ENCODE data around the gene SPRR2F.
"Not testable (repeated sequence)": the region's sequence is repeated elsewhere in the genome, so short reads cannot be mapped to it uniquely, and the experiment has no call there.

The SPRR2F gene

GRCh38 chr1:153113416-153113815 is at the start of gene SPRR2F:
TSS of gene SPRR2F (minus strand) at chr1:153113516. CDS start at chr1:153112733, 783 bp downstream.
- no peak for DNase-seq

- no peak for DNase-seq
Measured at GRCh38 chr1:153155541-153155940, 42.2 kb upstream of the SPRR2F start.

DNA sequence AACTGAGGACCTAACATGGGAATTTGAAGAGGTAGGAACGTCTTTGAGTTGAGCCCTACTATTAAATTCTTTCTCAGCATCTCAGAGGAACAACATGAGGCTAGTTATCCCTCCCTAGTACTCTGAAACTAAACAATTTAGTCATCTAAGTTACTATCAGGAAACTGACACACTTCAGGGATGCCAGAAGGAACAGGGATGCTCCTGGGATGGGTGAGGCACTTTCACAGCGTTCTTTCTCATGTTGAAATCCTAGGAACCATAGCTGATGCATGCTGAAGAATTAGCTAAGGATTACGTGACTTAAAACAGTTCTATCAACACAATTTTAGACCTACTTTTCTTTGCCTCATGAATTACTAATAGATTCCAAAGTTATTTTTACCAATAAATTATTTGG is 39.2 kb upstream of the SPRR2F start:
- DNase-seq, result no peak

DNA sequence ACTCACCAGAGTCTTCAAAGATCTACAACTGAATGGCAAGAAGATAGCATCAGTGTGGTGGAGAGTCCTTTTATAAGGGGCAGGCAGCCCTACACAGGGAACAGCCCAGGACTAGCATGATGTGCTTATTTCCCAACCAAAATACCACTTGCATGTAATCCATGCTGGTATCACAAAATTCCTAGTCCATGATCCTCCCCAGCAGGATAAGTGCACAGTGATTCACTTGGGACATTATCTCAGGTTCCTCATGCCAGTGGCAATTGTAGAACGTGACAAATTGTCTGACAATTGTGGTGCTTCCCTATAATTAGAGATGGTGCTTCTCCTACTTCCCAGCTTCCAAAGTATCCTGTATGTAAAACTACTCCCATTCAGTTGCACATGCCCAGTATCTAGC is 37.5 kb upstream of the SPRR2F start, which contains the start of gene SPRR2G:
Gene SPRR2G (minus strand): TSS at position 45 of the 400 bp plus-strand sequence. CDS start 780 bp downstream, outside the sequence.
- no peak for DNase-seq

GRCh38 chr1:153141377-153141776 is 28.1 kb upstream of the SPRR2F start:
- no peak for DNase-seq

DNA sequence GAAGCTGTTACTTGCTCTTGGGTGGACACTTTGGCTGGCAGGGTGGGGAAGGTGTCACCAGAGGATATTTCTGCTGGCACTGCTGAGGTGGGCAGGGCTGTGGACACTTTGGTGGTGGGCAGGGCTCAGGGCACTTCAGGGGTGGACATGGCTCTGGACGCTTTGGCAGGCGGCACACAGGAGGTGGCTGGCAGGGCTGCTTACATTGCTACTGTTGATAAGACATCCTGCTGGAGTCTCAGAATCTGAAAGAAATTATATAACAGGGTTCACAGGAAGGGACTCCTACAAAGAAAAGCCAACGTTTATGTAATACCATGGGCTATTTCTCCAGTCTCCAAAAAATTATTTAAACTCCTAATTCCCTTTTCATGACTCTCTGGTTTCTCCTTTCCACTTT is 27.2 kb upstream of the SPRR2F start:
- DNase-seq, result no peak

- no peak for DNase-seq
Measured at GRCh38 chr1:153133743-153134142, 20.4 kb upstream of the SPRR2F start.

- no peak for DNase-seq
Measured at GRCh38 chr1:153133267-153133666, 20.0 kb upstream of the SPRR2F start.

- DNase-seq, result not testable (repeated sequence)
Measured at GRCh38 chr1:153128688-153129087, 15.4 kb upstream of the SPRR2F start.

DNA sequence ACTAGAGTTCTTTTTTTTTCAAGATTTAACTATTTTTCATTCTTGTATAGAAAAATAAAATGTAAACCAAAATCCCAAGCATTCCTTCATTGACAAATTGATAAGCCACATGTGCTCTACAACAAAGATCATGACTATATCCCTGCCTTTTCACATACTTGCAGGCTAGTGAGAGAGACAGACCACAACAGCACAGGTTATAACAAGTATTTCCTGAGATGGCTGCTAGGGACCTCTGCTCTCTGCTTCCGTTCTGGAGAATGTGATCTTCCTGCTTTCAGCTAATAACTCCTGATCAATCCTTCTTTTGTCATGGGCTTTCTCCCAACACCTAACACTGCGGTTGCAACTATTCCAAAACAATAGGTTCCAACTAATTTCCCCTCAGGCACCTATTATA is 14.0 kb upstream of the SPRR2F start:
- DNase-seq, result no peak

DNA sequence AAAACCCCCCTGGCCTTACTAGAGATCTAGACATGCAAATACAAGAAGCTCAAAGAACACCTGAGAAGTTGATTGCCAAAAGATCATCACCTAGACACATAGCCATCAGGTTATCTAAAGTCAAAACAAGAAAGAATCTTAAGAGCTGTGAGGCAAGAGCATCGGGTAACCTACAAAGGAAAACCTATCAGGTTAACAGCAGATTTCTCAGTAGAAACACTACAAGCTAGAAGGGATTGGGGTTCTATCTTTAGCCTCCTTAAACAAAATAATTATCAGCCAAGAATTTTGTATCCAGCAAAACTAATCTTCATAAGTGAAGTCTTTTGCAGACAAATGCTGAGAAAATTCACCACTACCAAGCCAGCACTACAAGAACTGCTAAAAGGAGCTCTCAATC is 12.2 kb upstream of the SPRR2F start:
- no peak for DNase-seq

DNA sequence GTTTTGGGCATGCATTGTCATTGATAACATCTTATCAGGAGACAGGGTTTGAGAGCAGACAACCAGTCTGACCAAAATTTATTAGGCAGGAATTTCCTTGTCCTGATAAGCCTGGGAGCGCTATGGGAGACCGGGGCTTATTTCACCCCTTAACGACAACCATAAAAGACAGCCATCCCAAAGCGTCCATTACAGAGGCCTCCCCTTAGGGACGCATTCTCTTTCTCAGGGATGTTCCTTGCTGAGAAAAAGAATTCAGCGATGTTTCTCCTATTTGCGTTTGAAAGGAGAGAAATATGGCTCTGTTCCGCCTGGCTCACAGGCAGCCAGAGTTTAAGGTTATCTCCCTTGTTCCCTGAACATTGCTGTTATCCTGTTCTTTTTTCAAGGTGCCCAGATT is 10.5 kb upstream of the SPRR2F start:
- DNase-seq, result not testable (repeated sequence)

DNA sequence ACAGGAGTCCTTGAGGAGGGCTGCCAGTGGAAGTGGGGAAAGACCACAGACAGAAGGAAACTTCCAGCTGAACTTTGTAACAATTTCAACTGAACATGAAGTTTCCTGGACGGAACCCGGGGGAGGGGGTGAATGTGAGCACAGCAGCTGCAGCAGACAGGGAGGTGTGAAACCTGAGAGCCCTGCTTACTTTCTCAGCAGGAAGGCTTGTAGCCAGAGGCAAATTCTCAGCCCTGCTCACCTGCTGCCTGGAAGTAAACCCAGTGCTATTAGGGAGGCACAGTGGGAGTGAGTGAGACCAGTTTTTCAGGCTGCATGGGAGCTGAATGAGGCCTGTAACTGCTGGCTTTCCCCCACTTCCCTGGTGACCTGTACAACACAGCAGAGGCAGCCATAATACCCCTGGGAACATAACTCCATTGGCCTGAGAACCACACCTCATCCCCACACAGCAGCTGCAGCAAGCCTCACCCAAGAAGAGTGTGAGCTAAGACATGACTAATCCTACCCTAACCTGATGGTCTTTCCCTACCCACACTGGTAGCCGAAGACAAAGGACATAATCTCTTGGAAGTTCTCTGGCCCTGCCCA is 9.6 kb upstream of the SPRR2F start:
- no peak for DNase-seq

- no peak for DNase-seq
Measured at GRCh38 chr1:153120945-153121344, 7.6 kb upstream of the SPRR2F start.

DNA sequence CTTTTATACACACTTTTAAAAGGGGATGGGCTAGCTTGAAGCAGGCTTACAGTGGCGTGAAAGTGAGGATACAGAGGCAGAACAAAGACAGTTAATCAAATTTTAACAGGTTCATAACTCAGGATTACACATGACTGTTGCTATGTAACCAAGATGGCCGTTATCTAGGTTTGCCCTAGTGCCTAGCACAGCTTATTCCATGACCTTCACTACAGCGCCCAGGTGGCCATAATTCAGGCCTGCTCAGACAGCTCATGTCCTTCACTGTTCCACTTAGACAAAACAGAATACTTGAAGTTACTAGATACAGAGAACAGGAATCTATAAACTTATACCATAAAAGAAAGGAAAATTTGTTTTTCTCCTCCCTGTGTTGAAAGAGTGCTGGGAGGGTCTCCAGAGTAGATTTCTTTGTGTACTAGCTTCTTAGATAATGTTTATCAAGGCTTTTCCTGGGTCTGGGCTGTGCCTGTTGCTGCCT is 6.2 kb upstream of the SPRR2F start:
- DNase-seq, result no peak

DNA sequence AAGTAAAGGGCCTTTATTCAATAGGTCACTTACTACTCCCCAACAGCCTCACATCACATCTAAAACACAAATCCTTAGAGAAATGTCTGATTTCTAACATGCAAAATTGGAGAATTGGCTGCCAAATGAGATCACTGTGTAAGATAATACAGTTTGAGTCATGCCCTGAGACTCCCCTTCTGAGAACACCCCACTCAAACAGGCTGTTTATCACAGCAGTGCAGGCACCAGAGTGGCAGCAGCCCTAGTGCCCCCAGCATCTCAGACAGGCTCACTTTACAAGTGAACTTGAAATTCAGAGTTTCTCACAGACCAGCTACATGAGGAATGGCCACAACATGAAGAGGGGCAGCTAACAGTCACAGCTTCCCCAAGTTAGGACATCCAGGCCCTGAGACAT is 1.9 kb upstream of the SPRR2F start:
- not testable (repeated sequence) for DNase-seq

DNA sequence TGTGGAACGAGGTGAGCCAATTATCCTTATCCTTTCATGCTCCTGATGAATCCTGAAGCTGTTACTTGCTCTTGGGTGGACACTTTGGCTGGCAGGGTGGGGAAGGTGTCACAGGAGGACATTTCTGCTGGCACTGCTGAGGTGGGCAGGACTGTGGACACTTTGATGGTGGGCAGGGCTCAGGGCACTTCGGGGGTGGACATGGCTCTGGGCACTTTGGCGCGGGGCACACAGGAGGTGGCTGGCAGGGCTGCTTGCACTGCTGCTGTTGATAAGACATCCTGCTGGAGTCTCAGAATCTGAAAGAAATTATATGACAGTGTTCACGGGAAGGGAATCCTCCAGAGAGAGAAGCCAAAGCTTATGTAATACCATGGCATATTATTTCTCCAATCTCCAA is 862 bp downstream of the SPRR2F start:
- not testable (repeated sequence) for DNase-seq

DNA sequence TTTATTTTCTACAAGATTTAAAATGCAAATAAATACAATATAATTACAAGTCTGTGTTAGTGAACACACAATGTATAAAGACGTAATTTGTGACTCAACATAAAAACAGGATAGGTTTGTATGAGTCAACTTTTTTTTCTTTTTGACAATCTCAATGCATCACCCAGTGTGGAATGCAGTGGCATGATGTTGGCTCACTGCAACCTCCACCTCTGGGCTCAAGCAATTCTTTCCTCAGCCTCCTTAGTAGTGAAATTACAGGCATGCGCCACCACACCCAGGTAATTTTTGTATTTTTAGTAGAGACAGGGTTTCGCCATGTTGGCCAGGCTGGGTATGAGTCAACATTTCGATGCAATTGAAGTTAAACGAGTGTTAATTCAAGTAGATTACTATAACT is 13.1 kb downstream of the SPRR2F start:
- DNase-seq, result no peak

- no peak for DNase-seq
Measured at GRCh38 chr1:153099461-153100045, 13.8 kb downstream of the SPRR2F start.

DNA sequence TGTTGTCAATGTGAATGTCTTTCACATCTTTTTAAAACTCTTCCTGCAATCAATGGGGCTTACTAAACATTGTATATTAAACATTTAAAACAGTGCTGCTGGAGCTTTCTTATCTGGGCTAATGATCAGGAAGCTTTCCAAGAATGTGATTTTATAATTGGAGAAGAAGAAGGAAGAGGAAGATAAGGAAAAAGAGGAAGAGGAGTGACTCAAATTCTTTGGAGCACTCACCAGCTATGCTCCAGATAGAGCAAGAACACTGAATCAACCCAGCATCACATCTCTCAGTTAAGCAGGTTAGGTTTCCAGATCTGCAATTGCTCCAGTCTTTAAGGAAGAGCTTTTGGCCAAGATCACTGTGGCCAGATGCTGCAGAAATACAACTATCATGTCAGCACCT is 17.6 kb downstream of the SPRR2F start:
- DNase-seq, result no peak

GRCh38 chr1:153094426-153094825 is 18.9 kb downstream of the SPRR2F start, which contains the start of gene SPRR2E:
TSS of gene SPRR2E (minus strand) at chr1:153094526. CDS start at chr1:153093751, 775 bp downstream.
- DNase-seq, result no peak

DNA sequence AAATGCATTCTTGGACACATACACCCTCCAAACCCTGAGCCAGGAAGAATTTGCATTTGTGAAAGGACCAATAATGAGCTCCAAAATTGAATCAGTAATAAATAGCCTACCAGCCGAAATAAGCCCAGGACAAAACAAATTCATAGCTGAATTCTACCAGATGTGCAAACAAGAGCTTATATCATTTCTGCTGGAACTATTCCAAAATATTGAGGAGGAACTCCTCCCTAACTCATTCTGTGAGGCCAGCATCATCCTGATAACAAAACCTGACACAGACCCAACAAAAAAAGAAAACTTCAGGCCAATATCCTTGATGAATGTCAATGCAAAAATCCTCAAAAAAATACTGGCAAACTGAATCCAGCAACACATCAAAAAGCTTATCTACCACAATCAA is 25.7 kb downstream of the SPRR2F start:
- no peak for DNase-seq

DNA sequence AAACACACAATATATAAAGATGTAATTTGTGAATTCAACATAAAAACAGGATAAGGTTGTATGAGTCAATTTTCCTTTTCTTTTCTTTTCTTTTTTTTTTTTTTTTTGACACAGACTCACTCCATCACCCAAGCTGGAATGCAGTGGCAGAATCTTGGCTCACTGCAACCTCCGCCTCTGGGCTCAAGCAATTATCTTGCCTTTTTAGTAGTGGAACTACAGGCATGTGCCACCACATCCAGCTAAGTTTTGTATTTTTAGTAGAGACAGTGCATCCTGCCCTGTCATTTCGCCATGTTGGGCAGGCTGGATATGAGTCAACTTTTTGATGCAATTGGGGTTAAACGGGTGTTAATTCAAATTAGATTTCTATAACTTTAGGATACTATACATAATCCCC is 31.6 kb downstream of the SPRR2F start:
- no peak for DNase-seq

DNA sequence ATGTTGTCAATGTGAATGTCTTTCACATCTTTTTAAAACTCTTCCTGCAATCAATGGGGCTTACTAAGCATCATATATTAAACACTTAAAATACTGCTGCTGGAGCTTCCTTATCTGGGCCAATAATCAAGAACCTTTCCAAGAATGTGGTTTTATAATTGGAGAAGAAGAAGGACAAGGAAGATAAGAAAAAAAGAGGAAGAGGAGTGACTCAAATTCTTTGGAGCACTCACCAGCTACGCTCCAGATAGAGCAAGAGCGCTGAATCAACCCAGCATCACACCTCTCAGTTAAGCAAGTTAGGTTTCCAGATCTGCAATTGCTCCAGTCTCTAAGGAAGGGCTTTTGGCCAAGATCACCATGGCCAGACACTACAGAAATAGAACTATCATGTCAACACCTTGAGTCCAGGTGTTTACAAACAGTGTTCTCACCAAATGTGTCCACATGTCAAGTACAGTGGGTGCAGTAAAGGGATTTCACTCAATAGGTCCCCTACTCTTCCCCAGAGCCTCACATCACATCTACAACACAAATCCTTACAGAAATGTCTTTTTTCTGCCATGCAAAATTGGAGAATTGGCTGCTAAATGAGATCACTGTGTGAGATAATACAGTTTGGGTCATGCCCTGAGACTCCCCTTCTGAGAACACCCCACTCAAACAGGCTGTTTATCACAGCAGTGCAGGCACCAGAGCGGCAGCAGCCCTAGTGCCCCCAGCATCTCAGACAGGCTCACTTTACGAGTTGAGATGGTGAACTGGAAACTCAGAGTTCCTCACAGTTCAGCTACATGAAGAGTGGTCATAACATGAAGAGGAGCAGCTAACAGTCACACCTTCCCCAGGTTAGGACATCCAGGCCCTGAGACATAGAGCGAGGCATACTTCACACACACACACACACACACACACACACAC is 40.2 kb downstream of the SPRR2F start:
- no peak for DNase-seq
